Measurements from ENCODE around the gene WWC1. TPM values are rescaled to one million over a fixed set of nuclear protein-coding genes. Genes with fewer than 3 reads are reported as not detected.

The WWC1 gene
- total RNA-seq, 1 donor from 2014 or later, result 2.2 TPM

- H3K36me3 Mint-ChIP-seq (ENCODE audit: unreplicated experiment), result no peaks in the 10 kb centered on the region
- H3K4me1 Mint-ChIP-seq (ENCODE audit: unreplicated experiment), result peaks cover 5% of the 10 kb centered on the region
- peaks cover 2% of the 10 kb centered on the region for H3K27me3 Mint-ChIP-seq (ENCODE audit: unreplicated experiment)
- H3K9me3 Mint-ChIP-seq (ENCODE audit: unreplicated experiment), result no peaks in the 10 kb centered on the region
- H3K4me3 Mint-ChIP-seq (ENCODE audit: unreplicated experiment), result no peak overlapping the region
- no peak overlapping the region for H3K27ac Mint-ChIP-seq (ENCODE audit: unreplicated experiment)
- TF ChIP-seq CTCF (IDR thresholded peaks at IDR 0.05), result no peak
- no peak for DNase-seq (ENCODE audit: extremely low spot score, unreplicated experiment)
Observed at GRCh38 chr5:168327451-168327850, 36.0 kb downstream of the WWC1 start.

- no peak overlapping the region for H3K27ac Mint-ChIP-seq (ENCODE audit: unreplicated experiment)
- H3K4me1 Mint-ChIP-seq (ENCODE audit: unreplicated experiment), result peaks cover 5% of the 10 kb centered on the region
- TF ChIP-seq CTCF (IDR thresholded peaks at IDR 0.05), result no peak
- H3K9me3 Mint-ChIP-seq (ENCODE audit: unreplicated experiment), result no peaks in the 10 kb centered on the region
- H3K36me3 Mint-ChIP-seq (ENCODE audit: unreplicated experiment), result no peaks in the 10 kb centered on the region
- peaks cover 2% of the 10 kb centered on the region for H3K27me3 Mint-ChIP-seq (ENCODE audit: unreplicated experiment)
- no peak for DNase-seq (ENCODE audit: extremely low spot score, unreplicated experiment)
- no peak overlapping the region for H3K4me3 Mint-ChIP-seq (ENCODE audit: unreplicated experiment)
Observed at GRCh38 chr5:168327994-168328393, 36.5 kb downstream of the WWC1 start.

- H3K27ac Mint-ChIP-seq (ENCODE audit: unreplicated experiment), result no peak overlapping the region
- no peak overlapping the region for H3K4me3 Mint-ChIP-seq (ENCODE audit: unreplicated experiment)
- H3K4me1 Mint-ChIP-seq (ENCODE audit: unreplicated experiment), result peaks cover 5% of the 10 kb centered on the region
- DNase-seq (ENCODE audit: extremely low spot score, unreplicated experiment), result no peak
- H3K9me3 Mint-ChIP-seq (ENCODE audit: unreplicated experiment), result no peaks in the 10 kb centered on the region
- peaks cover 2% of the 10 kb centered on the region for H3K27me3 Mint-ChIP-seq (ENCODE audit: unreplicated experiment)
- no peak for TF ChIP-seq CTCF (IDR thresholded peaks at IDR 0.05)
- no peaks in the 10 kb centered on the region for H3K36me3 Mint-ChIP-seq (ENCODE audit: unreplicated experiment)
Observed at GRCh38 chr5:168328814-168329213, 37.4 kb downstream of the WWC1 start.

- Mint-ChIP-seq H3K4me1 (ENCODE audit: unreplicated experiment) (peaks cover 9% of the 10 kb centered on the region), H3K27me3 (ENCODE audit: unreplicated experiment) (peaks cover 2% of the 10 kb centered on the region), H3K9me3 (ENCODE audit: unreplicated experiment) (no peaks in the 10 kb centered on the region), H3K36me3 (ENCODE audit: unreplicated experiment) (no peaks in the 10 kb centered on the region), H3K27ac (ENCODE audit: unreplicated experiment) (no peak overlapping the region), H3K4me3 (ENCODE audit: unreplicated experiment) (no peak overlapping the region)
- TF ChIP-seq CTCF (IDR thresholded peaks at IDR 0.05), result no peak
- DNase-seq (ENCODE audit: extremely low spot score, unreplicated experiment), result no peak
Observed at GRCh38 chr5:168329302-168329701, 37.9 kb downstream of the WWC1 start.

- H3K4me1 Mint-ChIP-seq (ENCODE audit: unreplicated experiment), result peaks cover 15% of the 10 kb centered on the region
- H3K4me3 Mint-ChIP-seq (ENCODE audit: unreplicated experiment), result no peak overlapping the region
Observed at GRCh38 chr5:168332042-168332441, 40.6 kb downstream of the WWC1 start.

More at GRCh38 chr5:168332042-168332441, 40.6 kb downstream of the WWC1 start:
- Mint-ChIP-seq H3K36me3 (ENCODE audit: unreplicated experiment) (no peaks in the 10 kb centered on the region), H3K9me3 (ENCODE audit: unreplicated experiment) (no peaks in the 10 kb centered on the region), H3K27me3 (ENCODE audit: unreplicated experiment) (peaks cover 2% of the 10 kb centered on the region), H3K27ac (ENCODE audit: unreplicated experiment) (no peak overlapping the region)
- TF ChIP-seq CTCF (IDR thresholded peaks at IDR 0.05), result no peak
- no peak for DNase-seq (ENCODE audit: extremely low spot score, unreplicated experiment)
